HPDE6-E6E7 (cell line): ENCODE data around the gene C9orf50.
A peak's percentile ranks its signal among the peaks of the same experiment; 100 is the strongest.

Source experiments
- DNase-seq: peaks from one replicate; pipeline ENCODE4 v3.0.0; 2011; ENCODE audit warnings: missing footprints; ENCODE audit errors: extremely low spot score

C9orf50 gene

GRCh38 chr9:129631674-129632129 is 10.8 kb upstream of the C9orf50 start:
- no peak for DNase-seq

DNA sequence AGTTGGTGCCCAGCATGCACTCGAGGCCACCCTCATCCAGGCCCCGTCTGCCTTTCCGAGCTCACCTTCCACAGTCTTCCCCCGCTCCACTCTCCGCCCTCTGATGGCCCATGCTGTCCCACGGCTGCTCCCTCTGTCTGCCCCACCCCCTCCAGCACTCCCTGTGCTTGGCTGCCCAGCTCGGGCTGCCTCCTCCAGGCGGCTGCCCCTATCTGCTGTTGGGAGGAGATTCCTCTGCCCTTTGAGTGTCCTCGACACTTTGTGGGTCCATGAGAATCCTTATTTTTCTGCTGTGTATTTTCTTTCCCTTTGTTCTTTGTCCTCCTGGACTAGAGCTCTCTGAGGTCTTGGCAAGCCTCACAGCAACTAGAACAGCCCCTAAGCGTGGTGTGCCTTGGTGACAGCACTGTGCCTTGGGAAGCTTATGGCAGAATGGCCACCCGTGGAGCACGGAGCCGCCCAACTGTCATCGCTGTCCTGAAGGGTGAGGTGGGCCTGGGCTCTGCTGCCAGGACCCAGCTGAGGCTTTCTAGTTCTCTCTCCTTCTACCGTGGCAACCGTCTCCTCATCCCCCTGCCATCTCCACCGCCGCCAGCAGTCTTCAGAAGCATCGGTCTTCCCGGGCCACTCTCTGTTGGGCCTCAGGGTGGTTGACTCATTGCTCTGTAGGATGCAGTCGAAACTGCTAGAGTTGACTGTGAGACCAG is 10.2 kb upstream of the C9orf50 start:
- DNase-seq: no peak

- DNase-seq: no peak
Measured at GRCh38 chr9:129629251-129629820, 8.4 kb upstream of the C9orf50 start.

- no peak for DNase-seq
Measured at GRCh38 chr9:129628709-129629108, 7.8 kb upstream of the C9orf50 start.

DNA sequence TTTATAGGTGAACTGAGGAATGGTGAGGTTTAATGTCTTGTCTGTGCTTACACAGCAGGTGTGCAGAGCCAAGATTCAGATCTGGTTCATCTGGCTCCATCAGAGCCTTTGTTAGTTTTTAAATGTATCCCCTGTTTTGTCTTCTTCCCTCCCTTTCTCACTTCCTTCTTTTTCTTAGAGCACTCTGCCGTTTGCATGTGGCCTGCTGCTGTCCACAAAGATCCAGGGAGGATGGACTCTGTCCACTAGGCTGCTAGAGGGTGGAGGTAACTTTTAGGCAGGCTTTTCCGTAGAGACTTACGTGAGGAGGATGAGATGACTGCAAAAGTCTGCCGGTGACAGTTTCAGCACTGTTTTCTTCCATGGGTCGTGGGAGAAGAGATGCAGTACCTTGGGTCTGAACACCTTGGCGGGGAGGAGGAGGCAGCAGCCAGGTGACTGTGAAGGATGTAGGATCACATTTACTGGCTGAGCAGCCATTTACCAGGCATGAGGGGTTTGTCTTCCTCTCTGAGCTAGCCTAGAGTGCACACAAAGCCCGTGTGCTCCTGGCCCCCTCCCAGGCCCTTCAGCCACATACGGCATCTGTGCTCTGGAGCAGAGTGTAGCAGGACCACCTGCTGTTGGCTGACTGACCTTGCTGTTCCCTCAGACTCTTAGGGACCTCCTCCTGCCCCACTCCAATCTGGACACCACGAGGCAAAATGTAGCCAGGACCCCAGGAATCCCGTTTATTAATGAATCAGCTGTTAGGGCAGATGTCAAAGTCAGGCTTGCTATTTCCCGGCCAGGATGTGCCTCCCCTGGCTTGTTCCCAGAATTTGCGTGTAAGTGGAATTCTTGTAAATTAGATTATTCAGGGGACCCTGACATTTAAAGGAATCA is 6.9 kb upstream of the C9orf50 start:
- no peak for DNase-seq

DNA sequence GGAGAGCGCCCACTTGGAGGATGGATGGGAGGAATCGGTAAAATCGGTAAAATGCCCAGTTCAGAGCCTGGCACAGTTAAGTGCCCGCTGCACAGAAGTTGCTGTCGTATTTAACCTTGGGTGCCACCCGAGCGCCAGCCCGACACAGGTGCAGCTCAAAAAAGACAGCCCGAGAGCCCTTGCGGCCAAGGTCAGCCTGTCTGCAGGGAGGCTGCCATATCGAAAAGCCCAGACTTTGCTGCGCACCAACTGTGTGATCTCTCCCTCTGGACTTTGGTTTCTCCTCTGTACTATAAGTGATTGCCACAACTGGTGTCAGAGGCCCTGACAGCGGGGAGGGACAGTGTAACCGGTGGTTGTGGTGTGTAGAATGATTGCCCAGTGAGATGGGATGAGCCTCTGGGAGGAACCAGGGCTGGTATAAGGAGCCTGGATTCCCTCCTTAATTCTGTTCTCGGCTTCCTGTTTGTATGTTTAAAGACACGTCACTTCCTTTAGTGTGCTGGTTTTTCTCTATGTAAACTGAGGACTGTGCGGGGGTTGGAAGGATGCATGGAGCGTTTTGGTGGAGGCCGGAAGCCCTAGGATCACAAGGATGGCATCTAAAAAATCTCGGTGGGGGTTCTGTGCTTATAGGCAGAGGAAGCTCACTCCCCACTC is 5.9 kb upstream of the C9orf50 start:
- no peak for DNase-seq

DNA sequence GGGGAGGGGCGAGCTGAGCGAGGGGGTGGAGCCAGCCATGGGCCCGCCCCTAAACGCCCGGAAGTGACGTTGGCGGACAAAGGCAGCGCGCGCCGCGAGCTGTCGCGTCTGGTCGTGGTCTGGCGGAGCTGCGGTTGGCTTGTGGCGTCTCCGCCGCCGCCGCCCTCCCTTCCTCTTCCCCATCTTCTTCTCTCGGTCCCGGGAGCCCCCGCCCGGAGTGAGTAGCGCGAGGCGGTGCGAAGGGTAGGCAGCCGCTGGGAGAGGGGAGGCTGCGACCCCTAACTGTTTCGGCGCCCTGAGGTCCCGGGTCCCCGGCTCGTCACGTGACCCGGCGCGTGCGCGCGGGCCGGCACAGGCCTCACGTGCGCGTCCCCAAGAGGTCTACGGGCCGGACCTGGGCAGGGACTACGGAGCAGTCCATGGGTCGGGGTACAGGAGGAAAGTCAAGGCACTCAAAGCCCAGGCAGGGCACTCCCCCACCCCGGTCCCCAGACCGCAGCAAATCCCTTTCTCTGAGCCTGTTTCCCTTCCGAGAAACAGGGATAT is 5.3 kb upstream of the C9orf50 start, which contains the start of gene NTMT1:
Gene NTMT1, plus strand, starts transcription at position 85 of the 546 bp plus-strand sequence. CDS start 6,541 bp downstream, outside the sequence.
- DNase-seq: peak; percentile 70

- no peak for DNase-seq
Measured at GRCh38 chr9:129624947-129625346, 4.0 kb upstream of the C9orf50 start.

- DNase-seq: peak; percentile 63
Measured at GRCh38 chr9:129624168-129624759, 3.4 kb upstream of the C9orf50 start.

- DNase-seq: no peak
Measured at GRCh38 chr9:129623331-129623730, 2.4 kb upstream of the C9orf50 start.

- DNase-seq: no peak
Measured at GRCh38 chr9:129619787-129620668, 873 bp downstream of the C9orf50 start.

DNA sequence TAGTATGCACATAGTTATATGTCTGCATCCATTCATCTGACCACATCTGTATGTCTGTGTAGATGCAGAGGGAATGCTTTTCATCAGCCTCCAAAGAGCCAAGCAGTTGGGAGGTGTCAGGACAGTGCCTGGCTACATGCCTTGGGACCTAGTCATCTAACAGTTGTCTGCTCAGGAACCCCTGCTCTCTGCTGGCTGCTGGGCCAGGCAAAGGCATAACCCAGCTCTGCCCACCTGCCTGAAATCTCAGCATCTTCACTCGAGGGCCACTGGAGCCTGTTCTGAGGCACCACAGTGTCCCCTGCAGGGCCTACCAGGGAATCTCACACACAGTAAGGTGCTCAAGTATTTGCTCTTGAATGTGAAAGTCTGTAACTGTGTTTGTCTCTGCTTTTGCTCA is 3.7 kb downstream of the C9orf50 start:
- no peak for DNase-seq

DNA sequence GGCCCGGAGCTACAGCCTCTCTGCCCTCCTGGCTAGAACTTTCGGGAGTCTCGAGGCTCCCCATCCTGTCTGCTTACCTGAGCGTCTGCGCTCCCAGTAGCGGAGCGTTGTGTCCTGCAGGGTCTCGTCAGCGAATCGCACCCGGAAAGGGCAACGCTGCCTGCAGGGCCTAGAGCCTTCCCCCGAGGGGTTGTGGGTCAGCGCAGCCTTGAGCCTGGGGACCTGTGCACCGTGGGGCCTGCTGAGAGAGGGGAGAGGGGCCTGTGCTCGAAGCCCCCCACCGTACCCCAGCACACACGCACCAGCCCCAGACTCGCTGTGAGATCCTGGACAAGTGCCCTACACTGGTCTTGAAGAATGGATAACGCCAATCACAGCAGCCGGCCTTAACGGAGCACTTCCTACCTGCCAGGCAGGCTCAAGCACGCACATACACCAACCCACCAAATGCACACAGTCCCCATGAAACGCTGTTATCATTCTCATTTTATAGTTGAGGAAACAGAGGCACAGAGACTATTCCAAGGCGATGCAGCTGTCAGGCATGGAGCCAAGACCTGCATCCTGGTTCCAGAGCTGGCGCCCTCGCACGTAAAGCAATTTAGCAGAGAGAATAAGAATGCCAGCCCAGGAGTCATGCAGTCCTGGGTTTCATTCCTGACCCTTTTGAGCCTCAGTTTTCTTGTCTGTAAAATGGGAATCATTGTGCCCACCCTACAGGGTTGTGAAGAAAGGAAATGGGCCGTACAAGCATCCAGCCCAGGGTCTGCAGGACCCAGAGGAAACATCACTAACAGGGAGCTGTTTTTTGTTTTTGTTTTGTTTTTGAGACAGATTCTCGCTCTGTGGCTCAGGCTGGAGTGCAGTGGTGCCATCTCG is 5.3 kb downstream of the C9orf50 start:
- no peak for DNase-seq

DNA sequence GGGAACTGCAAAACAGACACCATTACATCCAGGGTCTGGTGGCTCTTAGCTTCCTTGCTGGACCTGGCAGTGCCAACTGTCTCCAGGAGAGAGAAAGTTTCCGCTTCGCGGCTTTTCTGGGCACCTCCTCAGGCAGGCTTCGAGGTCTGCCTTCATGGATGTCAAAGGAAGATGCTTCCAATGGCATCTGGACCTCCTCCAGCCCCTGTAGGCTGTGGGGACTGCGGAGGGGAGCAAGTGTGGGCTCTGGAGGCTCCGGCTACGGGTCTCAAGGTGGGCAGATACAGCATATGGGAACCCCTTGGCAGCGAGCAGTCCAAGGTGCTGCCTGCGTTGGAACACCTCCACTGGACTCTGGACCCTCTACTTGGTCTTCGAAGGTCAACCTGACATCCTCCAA is 6.0 kb downstream of the C9orf50 start:
- no peak for DNase-seq

DNA sequence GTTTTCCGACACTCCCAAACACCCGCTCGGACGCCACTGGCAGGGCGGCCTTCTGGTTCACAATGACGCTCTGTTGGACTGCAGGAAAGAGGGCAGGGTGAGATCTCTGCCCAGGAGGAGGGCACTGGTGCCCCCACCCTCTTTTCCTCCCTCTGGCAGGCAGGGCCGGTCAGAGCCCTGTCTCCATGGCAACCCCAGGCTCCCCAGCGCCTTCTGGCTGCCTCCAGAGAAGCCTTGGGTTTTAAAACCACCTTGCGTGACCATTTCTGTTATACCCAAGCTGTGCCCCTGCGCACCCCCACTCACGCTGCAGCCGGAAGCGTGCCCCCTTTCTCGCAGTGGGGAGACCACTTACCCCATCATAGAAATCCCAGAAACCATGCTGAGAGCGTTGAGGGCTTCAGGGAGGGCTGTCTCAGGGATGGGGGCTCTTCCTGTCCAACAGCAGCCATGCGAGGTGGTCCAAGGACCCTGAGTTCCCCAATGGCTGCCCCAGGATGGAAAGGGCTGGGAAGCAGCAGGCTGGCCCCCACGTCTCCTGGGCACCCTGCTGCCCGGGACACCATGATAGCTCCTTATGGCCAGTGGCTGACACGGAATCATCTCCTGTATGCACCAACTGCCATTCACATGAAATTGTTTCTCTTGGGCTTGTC is 7.3 kb downstream of the C9orf50 start:
- no peak for DNase-seq

DNA sequence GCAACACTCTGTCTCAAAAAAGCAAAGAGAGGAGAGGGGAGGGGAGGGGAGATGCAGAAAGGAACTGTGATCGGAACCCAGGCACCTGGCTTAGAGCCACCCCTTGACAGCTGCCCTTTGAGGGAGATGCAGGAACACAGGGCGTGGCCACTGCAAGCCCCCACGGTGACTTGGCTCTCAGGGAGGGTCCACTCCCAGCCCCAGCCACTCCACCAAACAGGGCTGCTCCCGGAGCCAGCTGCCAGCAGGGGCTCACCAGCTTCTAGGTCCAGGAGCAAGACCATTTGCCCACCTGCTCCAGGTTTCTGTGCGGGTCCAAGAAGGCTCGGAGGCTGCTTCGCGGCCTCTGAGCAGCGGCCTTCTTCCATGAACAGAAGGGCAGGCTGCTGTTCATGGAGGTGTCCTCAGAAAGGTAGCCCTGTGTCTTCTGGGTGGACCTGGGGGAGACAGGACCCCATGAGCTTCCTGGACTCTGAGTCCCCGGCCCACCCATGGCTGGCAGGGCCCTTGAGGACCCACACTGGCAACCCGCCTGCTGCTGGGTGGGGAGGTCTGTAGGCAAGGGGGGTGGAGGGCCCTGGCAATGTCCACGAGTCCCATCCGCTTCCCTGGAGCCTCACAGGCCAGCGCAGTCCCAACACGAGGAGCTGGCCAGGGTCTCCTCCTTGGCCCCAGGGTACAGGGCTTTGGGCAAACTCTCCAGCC is 7.9 kb downstream of the C9orf50 start:
- no peak for DNase-seq

- DNase-seq: no peak
Measured at GRCh38 chr9:129612123-129612522, 8.8 kb downstream of the C9orf50 start.

GRCh38 chr9:129611307-129611800 is 9.5 kb downstream of the C9orf50 start:
- no peak for DNase-seq
